Ureter (tissue), 1 donor: ENCODE measurements around the gene SLCO4A1. TPM values are rescaled to one million over a fixed set of nuclear protein-coding genes. Genes with fewer than 3 reads are reported as not detected.

ENCODE experiments used
- DNase-seq: peaks from one replicate; pipeline ENCODE4 v3.0.0-alpha.2; 2020; ENCODE audit warnings: low spot score
- total RNA-seq: library from RNA; stranded (reverse); gene quantifications from one replicate; pipeline ENCODE4 v1.2.4, GENCODE V29; 2023
- donor health status: DM: yes; HTN: yes; CAD: no.

The SLCO4A1 gene
- total RNA-seq, result 33.2 TPM

- no peak for DNase-seq
These were observed at the start of gene SLCO4A1 for GRCh38 chr20:62642051-62642665. TSS of gene SLCO4A1 (plus strand) at chr20:62642503. CDS start at chr20:62656455, 13,952 bp downstream.

DNA sequence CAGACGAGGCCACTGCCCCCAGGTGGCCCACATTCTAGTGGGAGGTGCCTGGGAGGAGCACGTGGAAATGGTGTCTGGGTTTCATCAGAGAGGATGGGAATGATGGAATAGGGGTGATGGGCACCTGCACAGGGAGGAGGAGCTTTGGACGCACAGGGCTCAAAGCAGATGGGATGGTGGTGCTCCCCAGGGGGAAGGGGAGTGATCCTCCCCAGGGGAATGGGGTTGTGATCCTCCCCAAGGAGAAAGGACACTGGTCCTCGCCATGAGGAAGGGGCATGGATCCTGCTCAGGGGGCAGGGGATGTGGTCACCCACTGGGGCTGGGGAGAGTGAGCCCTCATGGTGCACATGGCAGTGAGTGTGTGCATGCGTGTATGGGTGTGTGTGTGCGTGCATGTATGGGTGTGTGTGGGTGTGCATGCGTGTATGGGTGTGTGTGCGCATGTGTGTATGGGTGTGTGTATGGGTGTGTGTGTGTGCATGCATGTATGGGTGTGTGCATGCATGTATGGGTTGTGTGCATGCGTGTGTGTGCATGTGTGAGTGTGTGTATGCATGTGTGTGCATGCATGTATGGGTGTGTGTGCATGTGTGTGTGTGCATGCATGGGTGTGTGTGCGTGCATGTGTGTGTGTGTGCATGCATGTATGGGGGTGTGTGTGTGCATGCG, 49.7 kb upstream of the SLCO4A1 start:
- no peak for DNase-seq

GRCh38 chr20:62593616-62594015, 48.7 kb upstream of the SLCO4A1 start:
- no peak for DNase-seq

- DNase-seq, result no peak
These were observed 47.2 kb upstream of the SLCO4A1 start for GRCh38 chr20:62595069-62595468.

- DNase-seq, result no peak
These were observed 46.8 kb upstream of the SLCO4A1 start for GRCh38 chr20:62595491-62595890.

- DNase-seq, result no peak
These were observed 45.8 kb upstream of the SLCO4A1 start for GRCh38 chr20:62596486-62596885.

GRCh38 chr20:62596921-62597320, 45.4 kb upstream of the SLCO4A1 start:
- no peak for DNase-seq

DNA sequence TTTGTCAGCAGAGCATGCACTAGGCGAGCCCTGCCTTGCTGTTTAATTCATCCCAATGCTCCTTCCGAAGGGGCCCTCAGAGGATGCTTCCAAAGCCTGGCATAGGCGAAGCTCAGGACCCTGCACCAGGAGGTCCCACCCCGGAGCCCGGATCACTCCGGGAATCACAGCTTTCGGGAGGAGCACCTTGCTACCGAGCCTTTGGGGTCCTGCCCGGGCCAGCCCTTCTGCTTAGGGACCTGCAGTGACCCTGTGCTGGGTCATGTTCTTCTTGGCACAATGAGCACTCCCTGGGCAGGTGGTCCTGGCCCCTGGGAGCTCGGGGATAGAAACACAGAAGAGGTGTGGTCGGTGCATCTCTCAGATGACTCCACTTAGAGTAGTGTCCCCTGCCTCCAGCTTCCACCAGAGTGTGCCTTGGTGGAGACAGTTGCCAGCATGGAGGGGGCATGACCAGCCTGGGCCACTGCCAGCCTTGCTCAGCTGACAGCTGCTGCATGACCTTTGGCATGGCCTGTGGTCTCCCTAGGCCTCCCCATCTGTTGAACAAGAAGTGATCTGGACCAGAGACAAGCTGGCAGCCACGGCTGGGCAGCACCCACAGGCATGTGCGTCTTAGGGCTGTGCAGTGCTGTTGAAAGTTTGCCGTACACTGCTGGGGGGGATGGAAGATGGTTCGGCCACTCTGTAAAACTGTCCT, 44.7 kb upstream of the SLCO4A1 start:
- DNase-seq, result no peak

DNA sequence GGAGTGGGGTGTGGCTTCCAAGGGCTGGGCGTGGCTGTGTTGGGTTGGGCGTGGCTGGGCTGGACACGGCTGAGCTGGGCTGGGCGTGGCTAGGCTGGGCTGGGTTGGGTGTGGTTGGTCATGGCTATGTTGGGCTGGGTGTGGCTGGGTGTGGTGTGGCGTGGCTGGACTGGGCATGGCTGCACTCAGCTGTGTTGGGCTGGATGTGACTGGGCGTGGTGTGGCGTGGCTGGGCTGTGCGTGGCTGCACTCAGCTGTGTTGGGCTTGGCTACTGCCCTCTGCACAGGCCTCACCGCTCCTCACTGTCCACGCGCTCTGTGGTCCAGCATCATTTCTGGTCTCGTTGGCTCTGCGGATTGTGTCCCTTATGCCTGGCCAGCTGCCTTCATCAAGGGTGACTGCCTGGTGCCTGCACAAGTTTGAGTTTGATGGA, 43.5 kb upstream of the SLCO4A1 start:
- no peak for DNase-seq

DNA sequence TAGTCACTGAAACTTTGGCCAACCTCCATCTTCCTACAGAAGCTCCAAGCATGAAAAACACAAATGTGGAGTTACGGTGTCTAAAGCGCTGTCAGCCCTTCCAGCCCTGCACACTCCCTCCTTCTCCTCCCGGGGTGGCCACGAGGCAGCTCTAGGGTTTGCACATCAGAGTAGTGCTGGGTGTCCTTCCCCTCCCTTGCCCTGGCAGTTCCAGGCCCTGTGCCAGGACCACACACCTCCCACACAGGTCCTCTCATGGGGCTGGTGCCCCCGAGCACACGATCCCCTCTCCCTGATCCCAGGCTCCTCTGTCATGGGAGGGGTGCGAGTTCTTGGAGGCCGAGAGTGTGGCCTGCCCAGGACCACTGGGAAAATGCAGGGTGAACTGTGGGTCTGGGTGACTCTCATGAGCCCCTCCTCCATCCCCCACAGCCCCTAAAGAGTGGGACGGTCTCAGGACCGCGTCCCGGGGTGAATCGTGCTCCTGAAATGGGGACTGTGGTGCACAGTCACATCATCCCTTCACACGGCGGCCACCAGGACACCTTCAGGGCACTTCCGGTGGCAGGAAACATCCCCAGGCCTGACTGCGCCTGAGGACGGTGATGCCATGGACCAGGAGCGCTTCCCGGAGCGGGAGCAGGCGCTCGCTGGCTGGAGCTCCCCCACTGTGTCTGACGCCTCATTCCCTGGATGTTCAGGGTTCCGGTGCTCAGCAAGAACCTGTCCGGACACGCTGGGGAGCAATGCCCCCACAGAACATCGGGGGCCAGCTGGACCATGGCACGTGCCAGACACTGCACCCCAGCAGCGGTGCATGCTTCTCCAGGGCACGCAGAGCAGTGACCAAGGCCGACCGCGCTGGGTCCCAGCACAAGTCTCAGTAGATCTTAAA, 42.8 kb upstream of the SLCO4A1 start:
- DNase-seq, result no peak

GRCh38 chr20:62601172-62601571, 41.1 kb upstream of the SLCO4A1 start:
- no peak for DNase-seq

- no peak for DNase-seq
These were observed 40.6 kb upstream of the SLCO4A1 start for GRCh38 chr20:62601714-62602113.

- DNase-seq, result no peak
These were observed 39.8 kb upstream of the SLCO4A1 start for GRCh38 chr20:62602550-62602949.

- DNase-seq, result peak; percentile 60
These were observed 39.0 kb upstream of the SLCO4A1 start for GRCh38 chr20:62603021-62603906.

- DNase-seq, result no peak
These were observed 38.2 kb upstream of the SLCO4A1 start for GRCh38 chr20:62603907-62604785.

- DNase-seq, result no peak
These were observed 37.5 kb upstream of the SLCO4A1 start for GRCh38 chr20:62604796-62605195.

GRCh38 chr20:62605236-62605943, 36.9 kb upstream of the SLCO4A1 start:
- no peak for DNase-seq

DNA sequence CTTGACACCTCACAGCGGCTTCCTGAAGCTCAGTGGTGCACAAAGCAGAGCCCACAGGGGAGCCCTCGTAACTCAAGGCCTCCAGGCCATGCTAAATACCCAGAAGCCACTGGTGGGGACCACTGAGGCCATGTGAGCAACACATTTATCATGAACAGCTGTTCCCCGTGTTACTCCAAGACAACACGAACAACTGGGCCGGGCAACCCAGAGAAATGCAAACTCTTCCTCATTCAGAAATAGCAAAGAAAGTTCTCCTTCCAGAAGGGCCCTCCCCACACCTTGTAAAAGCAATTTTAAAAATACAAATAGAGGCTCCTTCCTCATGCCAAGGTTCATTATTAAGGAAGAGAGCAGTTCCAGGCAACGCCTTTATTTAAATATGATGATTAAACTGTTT, 36.3 kb upstream of the SLCO4A1 start:
- DNase-seq, result peak; percentile 67

DNA sequence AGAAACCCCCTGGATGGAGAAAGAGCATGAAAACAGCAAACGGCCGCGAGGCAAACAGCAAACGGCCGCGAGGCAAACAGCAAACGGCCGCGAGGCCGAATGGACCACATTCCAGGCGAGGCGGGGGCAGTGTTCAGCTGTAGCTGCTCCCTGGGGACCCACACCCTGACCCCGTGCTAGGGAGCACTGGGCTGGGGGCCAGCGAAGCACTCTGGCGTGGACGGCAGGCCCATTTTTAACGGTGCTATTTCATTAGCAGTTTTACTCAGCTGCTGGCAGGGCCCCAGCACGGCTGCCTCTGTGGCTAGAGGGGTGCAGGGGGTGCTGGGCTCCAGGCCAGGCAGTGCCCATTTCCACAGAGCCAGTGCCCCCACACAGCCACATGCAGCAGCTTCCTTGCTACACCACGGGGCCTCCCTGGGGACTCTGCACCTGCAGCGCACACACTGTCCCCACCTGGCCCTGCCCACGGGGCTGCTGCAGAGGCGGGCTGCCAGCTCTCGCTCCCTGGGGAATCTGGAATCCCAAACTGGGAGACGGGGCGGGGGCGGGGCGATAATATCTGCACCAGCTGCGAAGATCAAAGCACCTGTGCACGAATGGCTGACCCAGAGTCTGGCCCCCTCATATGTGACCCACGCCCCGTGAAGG, 35.6 kb upstream of the SLCO4A1 start:
- no peak for DNase-seq
